ENCODE data around the gene TMPRSS12. TPM values are rescaled to one million over a fixed set of nuclear protein-coding genes. Genes with fewer than 3 reads are reported as not detected.
"Not testable (repeated sequence)": the region's sequence is repeated elsewhere in the genome, so short reads cannot be mapped to it uniquely, and the experiment has no call there.

Gene TMPRSS12
- total RNA-seq, 1 experiment from 2014 or later: not detected

DNA sequence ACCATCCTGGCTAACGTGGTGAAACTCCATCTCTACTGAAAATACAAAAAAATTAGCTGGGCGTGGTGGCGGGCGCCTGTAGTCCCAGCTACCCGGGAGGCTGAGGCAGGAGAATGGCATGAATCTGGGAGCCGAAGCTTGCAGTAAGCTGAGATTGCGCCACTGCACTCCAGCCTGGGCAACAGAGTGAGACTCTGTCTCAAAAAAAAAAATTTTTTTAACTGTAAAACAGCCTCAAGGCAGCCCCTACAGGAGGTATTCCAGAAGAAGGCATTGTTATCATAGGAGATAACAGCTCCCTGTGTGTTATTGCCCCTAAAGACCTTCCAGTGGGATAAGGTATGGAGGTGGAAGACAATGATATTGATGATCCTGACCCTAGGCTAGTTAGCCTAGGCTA lies 27.8 kb upstream of the TMPRSS12 start:
- H3K36me3 Mint-ChIP-seq (ENCODE audit: insufficient read depth, unreplicated experiment): peaks cover 98% of the 10 kb centered on the region

DNA sequence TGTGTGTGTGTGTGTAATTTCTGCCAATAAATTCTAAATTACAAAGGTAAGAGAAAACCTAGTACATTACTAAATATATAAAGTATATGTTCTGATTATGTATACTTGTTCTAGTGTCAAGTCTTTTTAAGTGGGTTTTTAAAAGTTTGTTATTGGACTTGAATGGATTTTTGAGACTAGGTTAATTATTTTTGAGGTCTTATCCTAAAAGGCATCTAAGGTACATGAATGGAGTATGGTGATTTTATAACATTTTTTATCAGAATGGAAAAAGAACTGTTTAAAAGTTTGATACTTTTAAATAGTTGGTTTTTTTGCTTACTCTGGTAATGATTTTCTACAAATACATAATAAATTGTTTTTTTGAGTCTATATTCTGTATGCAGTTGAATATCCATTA lies 22.5 kb upstream of the TMPRSS12 start:
- TF ChIP-seq, protein P1, sequence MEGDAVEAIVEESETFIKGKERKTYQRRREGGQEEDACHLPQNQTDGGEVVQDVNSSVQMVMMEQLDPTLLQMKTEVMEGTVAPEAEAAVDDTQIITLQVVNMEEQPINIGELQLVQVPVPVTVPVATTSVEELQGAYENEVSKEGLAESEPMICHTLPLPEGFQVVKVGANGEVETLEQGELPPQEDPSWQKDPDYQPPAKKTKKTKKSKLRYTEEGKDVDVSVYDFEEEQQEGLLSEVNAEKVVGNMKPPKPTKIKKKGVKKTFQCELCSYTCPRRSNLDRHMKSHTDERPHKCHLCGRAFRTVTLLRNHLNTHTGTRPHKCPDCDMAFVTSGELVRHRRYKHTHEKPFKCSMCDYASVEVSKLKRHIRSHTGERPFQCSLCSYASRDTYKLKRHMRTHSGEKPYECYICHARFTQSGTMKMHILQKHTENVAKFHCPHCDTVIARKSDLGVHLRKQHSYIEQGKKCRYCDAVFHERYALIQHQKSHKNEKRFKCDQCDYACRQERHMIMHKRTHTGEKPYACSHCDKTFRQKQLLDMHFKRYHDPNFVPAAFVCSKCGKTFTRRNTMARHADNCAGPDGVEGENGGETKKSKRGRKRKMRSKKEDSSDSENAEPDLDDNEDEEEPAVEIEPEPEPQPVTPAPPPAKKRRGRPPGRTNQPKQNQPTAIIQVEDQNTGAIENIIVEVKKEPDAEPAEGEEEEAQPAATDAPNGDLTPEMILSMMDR (IDR thresholded peaks at IDR 0.05; ENCODE audit: unreplicated experiment): no peak
- Mint-ChIP-seq H3K27me3 (ENCODE audit: insufficient read depth, unreplicated experiment) (no peaks in the 10 kb centered on the region), H3K9me3 (ENCODE audit: unreplicated experiment) (no peaks in the 10 kb centered on the region), H3K27ac (ENCODE audit: low read depth, unreplicated experiment) (no peak overlapping the region), H3K36me3 (ENCODE audit: insufficient read depth, unreplicated experiment) (peaks cover 55% of the 10 kb centered on the region), H3K4me1 (ENCODE audit: insufficient read depth, unreplicated experiment) (peaks cover 5% of the 10 kb centered on the region), H3K4me3 (ENCODE audit: unreplicated experiment) (no peak overlapping the region)
- ChIA-PET CTCF (interaction anchor here (0.6 kb wide), 1 partner anchor 164 kb away, joined by 3 read pairs; no protein-coding TSS in a partner anchor), POLR2A (interaction anchor here (0.8 to 2.7 kb wide), 4 partner anchors 12 to 105 kb away, joined by 3 to 16 read pairs (median 6); partner anchors contain the start of gene ATF1)
- intact Hi-C loops (cut with micrococcal nuclease): no loop called here
- no TSS peak for BruUV-seq (replicated peaks)
- DNase-seq (ENCODE audit: unreplicated experiment): no peak

More for the DNA sequence above, 27.8 kb upstream of the TMPRSS12 start:
- intact Hi-C loops (cut with micrococcal nuclease); H3K27me3 Mint-ChIP-seq (ENCODE audit: insufficient read depth, unreplicated experiment); BruUV-seq (replicated peaks); H3K4me1 Mint-ChIP-seq (ENCODE audit: insufficient read depth, unreplicated experiment); H3K27ac Mint-ChIP-seq (ENCODE audit: low read depth, unreplicated experiment); DNase-seq (ENCODE audit: unreplicated experiment); H3K4me3 Mint-ChIP-seq (ENCODE audit: unreplicated experiment); H3K9me3 Mint-ChIP-seq (ENCODE audit: unreplicated experiment): not testable (repeated sequence)
- ChIA-PET POLR2A (interaction anchor here (0.6 to 1.8 kb wide), 2 partner anchors 50 to 207 kb away, joined by 3 to 4 read pairs; no protein-coding TSS in a partner anchor), CTCF (interaction anchor here (0.6 to 3.0 kb wide), 5 partner anchors 19 to 732 kb away, joined by 3 to 17 read pairs (median 3); no protein-coding TSS in a partner anchor)

DNA sequence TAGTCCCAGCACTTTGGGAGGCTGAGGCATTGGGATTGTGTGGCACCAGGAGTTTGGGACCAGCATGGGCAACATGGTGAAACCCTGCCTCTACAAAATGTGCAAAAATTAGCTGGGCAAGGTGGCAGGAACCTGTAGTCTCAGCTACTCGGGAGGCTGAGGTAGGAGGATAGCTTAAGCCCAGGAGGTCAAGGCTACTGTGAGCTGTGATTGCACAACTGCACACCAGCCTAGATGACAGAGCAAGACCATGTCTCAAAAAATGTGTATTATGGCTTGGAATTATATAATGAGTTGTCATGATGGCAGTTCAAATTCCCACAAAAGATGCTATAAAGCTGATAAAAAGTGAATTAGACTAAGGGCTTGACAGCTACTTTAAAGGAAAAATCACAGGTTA lies 20.6 kb upstream of the TMPRSS12 start:
- no peaks in the 10 kb centered on the region for H3K27me3 Mint-ChIP-seq (ENCODE audit: insufficient read depth, unreplicated experiment)
- BruUV-seq (replicated peaks): no TSS peak
- H3K4me1 Mint-ChIP-seq (ENCODE audit: insufficient read depth, unreplicated experiment): peaks cover 6% of the 10 kb centered on the region
- TF ChIP-seq, protein P1 (IDR thresholded peaks at IDR 0.05; ENCODE audit: unreplicated experiment): no peak
- no peak overlapping the region for H3K27ac Mint-ChIP-seq (ENCODE audit: low read depth, unreplicated experiment)
- no peaks in the 10 kb centered on the region for H3K9me3 Mint-ChIP-seq (ENCODE audit: unreplicated experiment)
- POLR2A ChIA-PET: interaction anchor here (0.6 to 2.7 kb wide), 7 partner anchors 14 to 206 kb away, joined by 3 to 16 read pairs (median 3); partner anchors contain the start of genes ATF1 and SLC11A2
- peaks cover 36% of the 10 kb centered on the region for H3K36me3 Mint-ChIP-seq (ENCODE audit: insufficient read depth, unreplicated experiment)
- CTCF ChIA-PET: interaction anchor here (0.6 to 3.0 kb wide), 7 partner anchors 10 to 519 kb away, joined by 3 to 24 read pairs (median 3); no protein-coding TSS in a partner anchor
- intact Hi-C loops (cut with micrococcal nuclease): no loop called here
- no peak for DNase-seq (ENCODE audit: unreplicated experiment)
- no peak overlapping the region for H3K4me3 Mint-ChIP-seq (ENCODE audit: unreplicated experiment)

DNA sequence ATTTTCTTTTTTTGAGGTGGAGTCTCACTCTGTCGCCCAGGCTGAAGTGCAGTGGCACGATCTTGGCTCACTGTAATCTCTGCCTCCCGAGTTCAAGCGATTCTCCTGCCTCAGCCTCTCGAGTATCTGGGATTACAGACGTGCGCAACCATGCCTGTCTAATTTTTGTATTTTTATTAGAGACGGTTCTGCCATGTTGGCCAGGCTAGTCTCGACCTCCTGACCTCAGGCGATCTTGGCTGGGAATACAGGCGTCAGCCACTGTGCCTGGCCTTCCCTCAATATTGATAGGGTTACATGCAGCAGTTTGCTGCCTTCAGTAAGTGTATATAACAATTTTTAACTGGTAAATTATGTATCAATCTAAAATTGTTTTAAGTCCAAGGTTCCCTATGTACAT lies 19.0 kb upstream of the TMPRSS12 start:
- H3K9me3 Mint-ChIP-seq (ENCODE audit: unreplicated experiment); BruUV-seq (replicated peaks); DNase-seq (ENCODE audit: unreplicated experiment); H3K27me3 Mint-ChIP-seq (ENCODE audit: insufficient read depth, unreplicated experiment); H3K4me3 Mint-ChIP-seq (ENCODE audit: unreplicated experiment); intact Hi-C loops (cut with micrococcal nuclease); H3K27ac Mint-ChIP-seq (ENCODE audit: low read depth, unreplicated experiment): not testable (repeated sequence)
- H3K36me3 Mint-ChIP-seq (ENCODE audit: insufficient read depth, unreplicated experiment): peaks cover 19% of the 10 kb centered on the region
- ChIA-PET POLR2A (interaction anchor here (2.8 to 4.2 kb wide), 3 partner anchors 59 to 205 kb away, joined by 26 to 43 read pairs (median 34); partner anchors contain the start of gene ATF1), CTCF (interaction anchor here (1.1 to 7.7 kb wide), 4 partner anchors 56 to 204 kb away, joined by 3 to 122 read pairs (median 23); partner anchors contain the start of gene ATF1)
- peaks cover 16% of the 10 kb centered on the region for H3K4me1 Mint-ChIP-seq (ENCODE audit: insufficient read depth, unreplicated experiment)

DNA sequence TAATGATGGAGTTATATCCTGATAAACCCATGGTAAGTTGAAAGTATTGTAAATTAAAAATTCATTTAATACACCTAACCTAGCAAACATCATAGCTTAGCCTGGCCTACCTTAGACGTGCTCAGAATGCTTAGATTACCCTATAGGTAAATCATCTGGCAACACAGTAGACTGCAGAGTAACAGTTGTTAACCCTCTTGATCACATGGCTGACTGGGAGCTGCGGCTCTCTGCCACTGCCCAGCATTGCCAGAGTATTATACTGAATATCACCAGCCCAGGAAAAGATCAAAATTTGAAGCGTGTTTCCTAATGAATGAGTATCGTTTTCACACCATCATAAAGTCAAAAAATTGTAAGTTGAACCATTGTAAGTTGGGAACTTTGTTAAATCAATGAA lies 17.8 kb upstream of the TMPRSS12 start:
- no TSS peak for BruUV-seq (replicated peaks)
- peak overlapping the region; percentile 11 for H3K27ac Mint-ChIP-seq (ENCODE audit: low read depth, unreplicated experiment)
- intact Hi-C loops (cut with micrococcal nuclease): loop anchor here (1.0 kb wide), 5 partner anchors 60 to 516 kb away; no protein-coding TSS in a partner anchor
- H3K36me3 Mint-ChIP-seq (ENCODE audit: insufficient read depth, unreplicated experiment): peaks cover 7% of the 10 kb centered on the region
- H3K9me3 Mint-ChIP-seq (ENCODE audit: unreplicated experiment): no peaks in the 10 kb centered on the region
- CTCF ChIA-PET: interaction anchor here (0.6 to 7.7 kb wide), 17 partner anchors 12 to 595 kb away, joined by 3 to 122 read pairs (median 5); partner anchors contain the start of genes ATF1 and SLC11A2
- POLR2A ChIA-PET: interaction anchor here (0.7 to 5.4 kb wide), 10 partner anchors 57 to 527 kb away, joined by 3 to 53 read pairs (median 8); partner anchors contain the start of genes ATF1 and DAZAP2
- H3K4me1 Mint-ChIP-seq (ENCODE audit: insufficient read depth, unreplicated experiment): peaks cover 18% of the 10 kb centered on the region
- no peak overlapping the region for H3K4me3 Mint-ChIP-seq (ENCODE audit: unreplicated experiment)
- TF ChIP-seq, protein P1 (IDR thresholded peaks at IDR 0.05; ENCODE audit: unreplicated experiment): no peak
- no peaks in the 10 kb centered on the region for H3K27me3 Mint-ChIP-seq (ENCODE audit: insufficient read depth, unreplicated experiment)
- no peak for DNase-seq (ENCODE audit: unreplicated experiment)
